ENCODE results near the gene BABAM1. TPM values are rescaled to one million over a fixed set of nuclear protein-coding genes. Genes with fewer than 3 reads are reported as not detected.
A peak's percentile ranks its signal among the peaks of the same experiment; 100 is the strongest.

The BABAM1 gene
- total and polyA plus RNA-seq, 2 donors (not counting 1 experiment from before 2014, with no cell fraction given): 68.8 to 74.3 TPM

DNA sequence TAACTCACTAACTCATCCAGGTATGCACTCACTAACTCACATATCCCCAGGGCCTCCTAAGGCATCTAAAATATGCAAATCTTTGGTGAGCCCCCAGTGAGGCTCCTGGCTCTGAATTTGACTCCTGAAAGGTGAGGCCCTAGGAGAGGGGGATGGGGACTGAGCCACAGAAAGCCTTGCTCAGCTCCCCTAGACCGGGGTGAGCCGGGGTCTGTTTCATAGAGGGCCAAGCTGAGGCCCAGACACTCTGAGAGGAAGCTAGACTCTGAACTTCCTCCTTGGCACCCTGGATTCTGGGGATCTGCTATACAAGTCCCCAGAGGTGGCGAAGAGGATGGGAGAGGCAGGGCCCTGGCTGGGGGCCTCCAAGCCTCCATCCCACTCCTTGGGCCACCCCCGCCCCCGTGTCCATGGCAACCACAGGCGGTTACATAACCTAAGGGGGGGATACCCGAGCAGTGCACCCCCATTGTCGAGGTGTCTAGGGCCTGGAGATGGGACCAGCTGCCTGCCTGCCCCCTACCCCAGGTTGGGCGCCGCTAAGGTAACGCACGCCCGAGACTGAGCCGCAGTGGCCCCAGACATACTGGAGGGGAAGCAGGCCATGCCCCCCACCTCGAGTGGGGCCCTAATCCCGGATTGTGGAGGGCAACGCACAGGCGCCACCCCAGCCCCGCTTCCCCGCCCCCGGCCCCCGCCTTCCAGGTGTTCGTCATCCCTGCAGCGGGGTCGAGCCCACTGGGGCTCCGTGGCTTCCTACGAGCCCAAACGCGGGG, 35.3 kb downstream of the BABAM1 start:
- TF ChIP-seq EZH2 (IDR thresholded peaks at IDR 0.05; ENCODE audit: low read length, missing control alignments): no peak
- TF ChIP-seq, protein P1, sequence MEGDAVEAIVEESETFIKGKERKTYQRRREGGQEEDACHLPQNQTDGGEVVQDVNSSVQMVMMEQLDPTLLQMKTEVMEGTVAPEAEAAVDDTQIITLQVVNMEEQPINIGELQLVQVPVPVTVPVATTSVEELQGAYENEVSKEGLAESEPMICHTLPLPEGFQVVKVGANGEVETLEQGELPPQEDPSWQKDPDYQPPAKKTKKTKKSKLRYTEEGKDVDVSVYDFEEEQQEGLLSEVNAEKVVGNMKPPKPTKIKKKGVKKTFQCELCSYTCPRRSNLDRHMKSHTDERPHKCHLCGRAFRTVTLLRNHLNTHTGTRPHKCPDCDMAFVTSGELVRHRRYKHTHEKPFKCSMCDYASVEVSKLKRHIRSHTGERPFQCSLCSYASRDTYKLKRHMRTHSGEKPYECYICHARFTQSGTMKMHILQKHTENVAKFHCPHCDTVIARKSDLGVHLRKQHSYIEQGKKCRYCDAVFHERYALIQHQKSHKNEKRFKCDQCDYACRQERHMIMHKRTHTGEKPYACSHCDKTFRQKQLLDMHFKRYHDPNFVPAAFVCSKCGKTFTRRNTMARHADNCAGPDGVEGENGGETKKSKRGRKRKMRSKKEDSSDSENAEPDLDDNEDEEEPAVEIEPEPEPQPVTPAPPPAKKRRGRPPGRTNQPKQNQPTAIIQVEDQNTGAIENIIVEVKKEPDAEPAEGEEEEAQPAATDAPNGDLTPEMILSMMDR (conservative IDR thresholded peaks at IDR 0.05 in 1 of 2, IDR thresholded peaks at IDR 0.05 in 1 of 2; ENCODE audit: low read depth in 1 of 2, low read length in 2 of 2): no peak
- H3K27ac ChIP-seq (ENCODE audit: insufficient read depth, low read length): peak overlapping the region; percentile 32
- no peaks in the 10 kb centered on the region for H3K27me3 ChIP-seq (ENCODE audit: control insufficient read depth, insufficient read depth, low read length)
- H3K36me3 ChIP-seq (ENCODE audit: control insufficient read depth, insufficient read depth, low read length): no peaks in the 10 kb centered on the region
- no peaks in the 10 kb centered on the region for H4K20me1 ChIP-seq (ENCODE audit: control insufficient read depth, extremely low read depth, insufficient read depth, low read length)
- peak overlapping the region; percentile 71 for H3K4me2 ChIP-seq (ENCODE audit: extremely low read depth, insufficient read depth, low read length)
- peak overlapping the region; percentile 62 for H3K9ac ChIP-seq (ENCODE audit: insufficient read depth, low read length)
- H3K4me3 ChIP-seq (replicated peaks in 1 of 4; ENCODE audit: control extremely low read depth in 1 of 4, insufficient read depth in 1 of 4, low read depth in 3 of 4, low read length in 4 of 4): peak overlapping the region; percentile 55 to 78 (median 58)
- DNase-seq (ENCODE audit: low read depth in 2 of 2): no peak
- H3K4me1 ChIP-seq (ENCODE audit: control insufficient read depth, extremely low read depth, insufficient read depth, low read length): peaks cover 5% of the 10 kb centered on the region
- H2AFZ ChIP-seq (ENCODE audit: low read length): peak overlapping the region; percentile 35
- no peaks in the 10 kb centered on the region for H3K9me3 ChIP-seq (ENCODE audit: control insufficient read depth, insufficient read depth, low read depth, low read length)
- H3K79me2 ChIP-seq (ENCODE audit: control insufficient read depth, insufficient read depth, low read length): no peaks in the 10 kb centered on the region

DNA sequence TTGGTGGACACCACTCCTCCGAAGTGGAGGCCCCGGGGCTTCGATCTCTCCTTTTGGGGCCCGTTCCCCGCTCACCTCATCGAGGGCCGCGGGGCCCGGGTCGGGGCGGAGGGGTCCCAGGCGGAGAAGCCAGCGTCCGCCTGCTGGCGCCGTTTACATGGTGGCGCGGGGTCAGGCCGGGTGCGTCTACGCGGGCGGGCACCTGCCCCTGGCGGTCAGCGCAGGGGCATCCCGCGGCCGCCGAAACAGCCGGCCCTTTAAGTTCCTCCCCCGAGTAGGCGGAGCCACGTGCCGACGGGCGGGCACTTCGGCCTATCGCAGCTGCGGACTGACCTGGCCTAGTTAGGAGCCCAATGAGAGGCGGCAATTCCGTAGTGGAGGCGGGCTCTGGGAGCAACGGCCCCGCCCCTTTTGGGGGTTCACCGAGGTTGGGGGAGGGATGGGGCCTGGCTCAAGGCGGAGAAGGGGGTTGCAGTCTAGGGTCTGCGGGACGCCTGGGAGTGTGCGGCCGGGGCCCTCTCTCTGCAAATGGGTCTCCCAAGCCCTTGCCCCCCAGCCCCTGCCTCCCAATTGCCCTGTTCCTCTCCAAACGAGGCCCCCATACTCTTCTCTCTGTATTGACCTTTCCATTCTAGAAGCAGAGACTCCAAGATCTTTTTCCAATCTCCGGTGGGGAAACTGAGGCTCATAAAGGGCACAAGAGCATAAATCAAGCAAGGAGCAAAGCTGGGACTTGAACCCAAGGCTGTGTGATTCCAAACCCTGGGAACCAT, 36.1 kb downstream of the BABAM1 start, which contains the start of gene ABHD8:
Gene ABHD8 (minus strand): TSS at position 259 of the 773 bp plus-strand sequence. CDS start 1,809 bp downstream, outside the sequence.
- peak within 1 kb of the TSS; percentile 35 for H2AFZ ChIP-seq (ENCODE audit: low read length)
- no peaks in the 10 kb centered on the region for H3K9me3 ChIP-seq (ENCODE audit: control insufficient read depth, insufficient read depth, low read depth, low read length)
- H3K4me2 ChIP-seq (ENCODE audit: extremely low read depth, insufficient read depth, low read length): peak within 1 kb of the TSS; percentile 71
- H3K79me2 ChIP-seq (ENCODE audit: control insufficient read depth, insufficient read depth, low read length): no peaks in the 10 kb centered on the region
- H3K4me3 ChIP-seq (replicated peaks in 1 of 4; ENCODE audit: control extremely low read depth in 1 of 4, insufficient read depth in 1 of 4, low read depth in 3 of 4, low read length in 4 of 4): peak within 1 kb of the TSS; percentile 55 to 78 (median 58)
- H3K36me3 ChIP-seq (ENCODE audit: control insufficient read depth, insufficient read depth, low read length): no peaks in the 10 kb centered on the region
- peaks cover 5% of the 10 kb centered on the region for H3K4me1 ChIP-seq (ENCODE audit: control insufficient read depth, extremely low read depth, insufficient read depth, low read length)
- no peaks in the 10 kb centered on the region for H4K20me1 ChIP-seq (ENCODE audit: control insufficient read depth, extremely low read depth, insufficient read depth, low read length)
- peak; percentile 91 to 96 for DNase-seq (ENCODE audit: low read depth in 2 of 2)
- no peak for TF ChIP-seq EZH2 (IDR thresholded peaks at IDR 0.05; ENCODE audit: low read length, missing control alignments)
- TF ChIP-seq, protein P1 (conservative IDR thresholded peaks at IDR 0.05 in 1 of 2, IDR thresholded peaks at IDR 0.05 in 1 of 2; ENCODE audit: low read depth in 1 of 2, low read length in 2 of 2): peak; percentile 30 to 37
- peak within 1 kb of the TSS; percentile 32 for H3K27ac ChIP-seq (ENCODE audit: insufficient read depth, low read length)
- no peaks in the 10 kb centered on the region for H3K27me3 ChIP-seq (ENCODE audit: control insufficient read depth, insufficient read depth, low read length)
- H3K9ac ChIP-seq (ENCODE audit: insufficient read depth, low read length): peak within 1 kb of the TSS; percentile 62

DNA sequence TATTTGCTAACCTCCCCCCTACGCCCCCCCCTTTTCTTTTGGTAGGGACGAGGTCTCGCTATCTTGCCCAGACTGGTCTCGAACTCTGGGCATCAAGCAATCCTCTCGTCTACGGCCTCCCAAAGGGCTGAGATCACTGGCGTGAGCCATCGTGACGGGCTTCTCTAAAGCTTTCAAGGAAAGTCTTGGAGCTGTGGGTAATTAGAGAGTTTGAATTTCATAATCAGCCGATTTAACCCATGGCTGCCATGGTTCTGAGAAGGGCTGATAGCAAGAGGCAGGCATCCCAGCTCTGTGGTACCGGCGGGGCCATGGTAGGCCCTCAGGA, 36.7 kb downstream of the BABAM1 start:
- TF ChIP-seq, protein P1 (conservative IDR thresholded peaks at IDR 0.05 in 1 of 2, IDR thresholded peaks at IDR 0.05 in 1 of 2; ENCODE audit: low read depth in 1 of 2, low read length in 2 of 2): no peak
- no peak for TF ChIP-seq EZH2 (IDR thresholded peaks at IDR 0.05; ENCODE audit: low read length, missing control alignments)
- peak overlapping the region in 1 of 4 experiments; percentile 78 for H3K4me3 ChIP-seq (replicated peaks in 1 of 4; ENCODE audit: control extremely low read depth in 1 of 4, insufficient read depth in 1 of 4, low read depth in 3 of 4, low read length in 4 of 4)
- no peaks in the 10 kb centered on the region for H3K79me2 ChIP-seq (ENCODE audit: control insufficient read depth, insufficient read depth, low read length)
- peaks cover 5% of the 10 kb centered on the region for H3K4me1 ChIP-seq (ENCODE audit: control insufficient read depth, extremely low read depth, insufficient read depth, low read length)
- no peak overlapping the region for H3K27ac ChIP-seq (ENCODE audit: insufficient read depth, low read length)
- H3K27me3 ChIP-seq (ENCODE audit: control insufficient read depth, insufficient read depth, low read length): no peaks in the 10 kb centered on the region
- H2AFZ ChIP-seq (ENCODE audit: low read length): no peak overlapping the region
- no peaks in the 10 kb centered on the region for H3K36me3 ChIP-seq (ENCODE audit: control insufficient read depth, insufficient read depth, low read length)
- no peak for DNase-seq (ENCODE audit: low read depth in 2 of 2)
- no peaks in the 10 kb centered on the region for H4K20me1 ChIP-seq (ENCODE audit: control insufficient read depth, extremely low read depth, insufficient read depth, low read length)
- H3K9ac ChIP-seq (ENCODE audit: insufficient read depth, low read length): no peak overlapping the region
- H3K4me2 ChIP-seq (ENCODE audit: extremely low read depth, insufficient read depth, low read length): no peak overlapping the region
- H3K9me3 ChIP-seq (ENCODE audit: control insufficient read depth, insufficient read depth, low read depth, low read length): no peaks in the 10 kb centered on the region
